K562 (cell line): ENCODE results near the gene VANGL1. TPM values are rescaled to one million over a fixed set of nuclear protein-coding genes. Genes with fewer than 3 reads are reported as not detected.

Source experiments
- ATAC-seq: fragments of 200-7000 bp; cut with Tn5 transposase; 3 replicates; pipeline ENCODE4 v1.9.1; 2020; ENCODE audit warnings: moderate library complexity
- BruUV-seq: library from RNA; stranded (reverse); fragments of 400-500 nt; replicated peaks from 2 replicates; lab custom pipeline; 2021; lab: Mats Ljungman, UMichigan
- CTCF ChIA-PET: fragments of 300-600 bp; formaldehyde crosslinking; extraction: SDS; loops from one replicate; lab custom pipeline; 2021; ENCODE audit warnings: low intra/inter-chr PET ratio; lab: Yijun Ruan, JAX
- POLR2A ChIA-PET: fragments of 300-600, 350-650 bp; sonication (Branson Sonifier 250); formaldehyde crosslinking; extraction: SDS; loops from one replicate; lab custom pipeline; 2021; ENCODE audit warnings: antibody characterized with exemption, inconsistent platforms; lab: Yijun Ruan, JAX
- DNase-seq, 4 experiments: peaks; one replicate each; pipeline versions ENCODE4 v3.0.0 to v3.0.0-alpha.2; 2011 to 2018; ENCODE audit warnings: low spot score in 3 of 4, mixed read lengths in 3 of 4; ENCODE audit errors: extremely low read depth in 1 of 4
- FAIRE-seq: peaks from 2 replicates; lab custom pipeline; 2011; peaks lifted over from hg19 to GRCh38; lab: Jason Lieb, UNC
- H2AFZ ChIP-seq: 2 replicates; pipeline ENCODE4 v1.6.0; 2011; ENCODE audit warnings: low read depth, low read length, control low read depth, inconsistent platforms
- H3K27ac ChIP-seq: fragments of 200-600 bp; 3 replicates; pipeline ENCODE4 v1.8.0; 2011; ENCODE audit warnings: low read depth, mild to moderate bottlenecking, control low read depth, inconsistent platforms, low read length, moderate library complexity, mixed read lengths; ENCODE audit errors: extremely low read depth
- H3K27me3 ChIP-seq, 2 experiments: fragments of 300-600 bp in 1 of 2; 2 replicates in 1 of 2; 3 replicates in 1 of 2; pipeline versions ENCODE4 v1.6.0 to v1.8.0; 2011; ENCODE audit warnings: inconsistent platforms in 2 of 2, low read length in 2 of 2, mild to moderate bottlenecking in 1 of 2, mixed read lengths in 1 of 2, moderate library complexity in 1 of 2; ENCODE audit not compliant: control insufficient read depth in 2 of 2, insufficient read depth in 2 of 2
- H3K36me3 ChIP-seq: fragments of 300-600 bp; 3 replicates; pipeline ENCODE4 v1.8.0; 2011; ENCODE audit warnings: mild to moderate bottlenecking, low read length, inconsistent platforms; ENCODE audit not compliant: control insufficient read depth, insufficient read depth
- H3K4me1 ChIP-seq, 2 experiments: fragments of 200-600 bp in 1 of 2; replicated peaks in 1 of 2; 2 replicates in 1 of 2; 3 replicates in 1 of 2; pipeline versions ENCODE4 v1.5.1 to v1.8.0; 2011; ENCODE audit warnings: inconsistent platforms in 2 of 2, low read length in 2 of 2, mild to moderate bottlenecking in 1 of 2, mixed read lengths in 1 of 2, moderate library complexity in 1 of 2; ENCODE audit not compliant: control insufficient read depth in 2 of 2, insufficient read depth in 2 of 2
- H3K4me2 ChIP-seq: 2 replicates; pipeline ENCODE4 v1.6.1; 2011; ENCODE audit warnings: low read length, control low read depth, inconsistent platforms, mixed read lengths; ENCODE audit not compliant: insufficient read depth
- H3K4me3 ChIP-seq: fragments of 200-600 bp; sonication (generic), shearing (Covaris generic); 2 replicates; pipeline ENCODE4 v1.5.1; 2016; ENCODE audit warnings: control low read depth, inconsistent platforms
- H3K79me2 ChIP-seq: fragments of 200-600 bp; 3 replicates; pipeline ENCODE4 v1.8.0; 2011; ENCODE audit warnings: low read length, inconsistent platforms; ENCODE audit not compliant: control insufficient read depth, insufficient read depth
- H3K9ac ChIP-seq, 2 experiments: 2 replicates each; pipeline versions ENCODE4 v1.6.0 to v1.6.1; 2011; ENCODE audit warnings: low read depth in 2 of 2, low read length in 2 of 2, control low read depth in 1 of 2, inconsistent platforms in 1 of 2, mild to moderate bottlenecking in 1 of 2, mixed read lengths in 1 of 2; ENCODE audit not compliant: insufficient read depth in 1 of 2
- H3K9me1 ChIP-seq: one replicate; pipeline ENCODE4 v1.6.0; 2011; ENCODE audit warnings: inconsistent platforms, mild to moderate bottlenecking, low read length, moderate library complexity; ENCODE audit not compliant: control insufficient read depth, insufficient read depth
- H3K9me3 ChIP-seq: replicated peaks from 2 replicates; pipeline ENCODE4 v1.5.1; 2011; ENCODE audit warnings: low read depth, low read length, inconsistent platforms; ENCODE audit not compliant: control insufficient read depth, insufficient read depth
- H4K20me1 ChIP-seq: replicated peaks from 2 replicates; pipeline ENCODE4 v1.6.1; 2011; ENCODE audit warnings: low read length, inconsistent platforms, mixed read lengths; ENCODE audit not compliant: control insufficient read depth, insufficient read depth
- CUX1 ChIP-seq: fragments of 200-800 bp; sonication (Bioruptor generic); IDR thresholded peaks from 2 replicates; pipeline ENCODE4 v1.6.1; 2016; ENCODE audit warnings: missing genetic modification characterization, missing compliant biosample characterization
- GATAD2A ChIP-seq: fragments of 450-650 bp; IDR thresholded peaks from 2 replicates; pipeline ENCODE4 v1.6.1; 2017
- NFE2 ChIP-seq: IDR thresholded peaks from 2 replicates; pipeline ENCODE4 v1.6.1; 2014; ENCODE audit warnings: antibody characterized with exemption, low read depth
- WGBS: fragments of 100-300 bp; shearing (Covaris generic); methylation state at CpG from one replicate; pipeline ENCODE4 v1.1.6; 2016; ENCODE audit warnings: low coverage, mixed read lengths; ENCODE audit not compliant: insufficient coverage; ENCODE audit errors: missing lambda C conversion rate; 5-methylcytosine and 5-hydroxymethylcytosine counted together
- in situ Hi-C: fragments of 300-500 bp; cut with MboI; formaldehyde crosslinking; loops from 4 replicates; pipeline ENCODE4 v1.15.0; 2018; ENCODE audit warnings: inconsistent platforms, mixed read lengths
- intact Hi-C: fragments of 100-400 bp; cut with micrococcal nuclease; formaldehyde crosslinking; loops from 2 replicates; pipeline ENCODE4 v1.14.2; 2022
- polyA plus RNA-seq, 8 experiments: library from polyadenylated mRNA; depleted of rRNA in 4 of 8; stranded (reverse) in 5 of 8; unstranded in 3 of 8; fragments of >200 nt; fragmentation: Nextera tagmentation in 2 of 8; fragmentation: Illumina TruSeq in 1 of 8; extraction: Ambion mirVana in 2 of 8; extraction: Trizol in 1 of 8; gene quantifications; 2 replicates each; pipeline versions ENCODE4 v1.2.1 to v1.2.3, GENCODE V29; 2011 to 2014; ENCODE audit warnings: inconsistent platforms in 1 of 8, missing spikeins in 1 of 8
- total RNA-seq, 7 experiments: library from RNA; depleted of rRNA in 6 of 7; stranded (reverse); fragments of >200 nt in 6 of 7; fragmentation: Illumina TruSeq in 2 of 7; extraction: Trizol in 2 of 7; gene quantifications; 2 replicates each; pipeline versions ENCODE4 v1.2.1 to v1.2.3, GENCODE V29; 2011 to 2021; ENCODE audit warnings: low replicate concordance in 1 of 7
- TF ChIP-seq, protein P1 (sequence below): sonication (generic); formaldehyde crosslinking; IDR thresholded peaks from 2 replicates; pipeline ENCODE4 v1.5.0; 2020; ENCODE audit warnings: missing genetic modification reagents

The VANGL1 gene
- total and polyA plus RNA-seq, 9 of the 15 experiments (the other 6 are each of a cell fraction or from before 2014, with no cell fraction given): 0.90 to 12.8 (median 9.6) TPM

DNA sequence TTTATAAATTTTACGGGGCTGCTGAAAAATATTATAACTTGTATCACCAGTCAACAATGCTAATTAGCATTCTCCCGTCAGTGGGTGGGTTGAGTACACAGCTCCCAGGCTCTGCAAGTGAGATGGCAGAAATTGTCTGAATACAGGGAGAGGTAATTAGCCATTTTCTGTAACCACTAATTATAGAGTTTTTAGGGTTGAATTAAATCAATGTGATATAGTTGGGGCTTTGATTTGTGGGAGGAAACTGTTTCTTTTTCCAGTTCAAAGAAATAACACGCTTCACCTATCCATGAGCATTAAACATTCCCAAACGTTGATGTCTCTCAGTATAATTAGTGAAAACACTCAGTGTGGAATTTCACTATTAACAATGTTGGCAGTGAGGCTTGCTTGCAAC, 1.5 kb downstream of the VANGL1 start:
- 26% methylated on average over 4 of the region's 4 CpGs for WGBS
- ATAC-seq (no peak), DNase-seq (peak in 2 of 4 experiments; percentile 24 to 44), FAIRE-seq (no peak)
- POLR2A ChIA-PET: interaction anchor here (0.5 to 2.3 kb wide), 5 partner anchors 8 to 1546 kb away, joined by 3 to 8 read pairs (median 3); no protein-coding TSS in a partner anchor
- TSS peak; percentile 40 for BruUV-seq
- H3K9ac ChIP-seq: peak overlapping the region in 1 of 2 experiments; percentile 70; a peak in 2 of 4 replicates
- H3K4me1 ChIP-seq: peaks cover 23 to 46% of the 10 kb centered on the region in 2 experiments
- no peak overlapping the region; the same call in 2 of the 3 replicates for H3K27ac ChIP-seq
- no peaks in the 10 kb centered on the region for H3K27me3 ChIP-seq
- H3K36me3 ChIP-seq: peaks cover 7% of the 10 kb centered on the region; the same call in 2 of the 3 replicates
- in situ Hi-C loops (no loop called here), intact Hi-C loops (loop anchor here (5.0 kb wide), 1 partner anchor 34 kb away; no protein-coding TSS in a partner anchor)
- TF ChIP-seq CUX1 (no peak), GATAD2A (no peak), NFE2 (peak; percentile 18; the same call in 1 of the 2 replicates)
- TF ChIP-seq, protein P1, sequence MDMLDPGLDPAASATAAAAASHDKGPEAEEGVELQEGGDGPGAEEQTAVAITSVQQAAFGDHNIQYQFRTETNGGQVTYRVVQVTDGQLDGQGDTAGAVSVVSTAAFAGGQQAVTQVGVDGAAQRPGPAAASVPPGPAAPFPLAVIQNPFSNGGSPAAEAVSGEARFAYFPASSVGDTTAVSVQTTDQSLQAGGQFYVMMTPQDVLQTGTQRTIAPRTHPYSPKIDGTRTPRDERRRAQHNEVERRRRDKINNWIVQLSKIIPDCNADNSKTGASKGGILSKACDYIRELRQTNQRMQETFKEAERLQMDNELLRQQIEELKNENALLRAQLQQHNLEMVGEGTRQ (CRISPR knock-in tag): no peak
- CTCF ChIA-PET: no interaction called here
- H3K79me2 ChIP-seq: peaks cover 64% of the 10 kb centered on the region
- H2AFZ ChIP-seq: no peak overlapping the region
- no peaks in the 10 kb centered on the region; the same call in 1 of the 2 replicates for H3K9me3 ChIP-seq
- H3K4me3 ChIP-seq: peak overlapping the region; percentile 95
- H3K9me1 ChIP-seq: peaks cover 3% of the 10 kb centered on the region
- no peaks in the 10 kb centered on the region; the same call in 1 of the 2 replicates for H4K20me1 ChIP-seq
- H3K4me2 ChIP-seq: peak overlapping the region; percentile 95
